ENCODE data around the gene TADA1.

- TF ChIP-seq, protein P1, sequence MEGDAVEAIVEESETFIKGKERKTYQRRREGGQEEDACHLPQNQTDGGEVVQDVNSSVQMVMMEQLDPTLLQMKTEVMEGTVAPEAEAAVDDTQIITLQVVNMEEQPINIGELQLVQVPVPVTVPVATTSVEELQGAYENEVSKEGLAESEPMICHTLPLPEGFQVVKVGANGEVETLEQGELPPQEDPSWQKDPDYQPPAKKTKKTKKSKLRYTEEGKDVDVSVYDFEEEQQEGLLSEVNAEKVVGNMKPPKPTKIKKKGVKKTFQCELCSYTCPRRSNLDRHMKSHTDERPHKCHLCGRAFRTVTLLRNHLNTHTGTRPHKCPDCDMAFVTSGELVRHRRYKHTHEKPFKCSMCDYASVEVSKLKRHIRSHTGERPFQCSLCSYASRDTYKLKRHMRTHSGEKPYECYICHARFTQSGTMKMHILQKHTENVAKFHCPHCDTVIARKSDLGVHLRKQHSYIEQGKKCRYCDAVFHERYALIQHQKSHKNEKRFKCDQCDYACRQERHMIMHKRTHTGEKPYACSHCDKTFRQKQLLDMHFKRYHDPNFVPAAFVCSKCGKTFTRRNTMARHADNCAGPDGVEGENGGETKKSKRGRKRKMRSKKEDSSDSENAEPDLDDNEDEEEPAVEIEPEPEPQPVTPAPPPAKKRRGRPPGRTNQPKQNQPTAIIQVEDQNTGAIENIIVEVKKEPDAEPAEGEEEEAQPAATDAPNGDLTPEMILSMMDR (IDR thresholded peaks at IDR 0.05), result no peak
- no peak for TF ChIP-seq POLR2A (IDR thresholded peaks at IDR 0.05)
Observed at GRCh38 chr1:166848193-166848592, 27.9 kb downstream of the TADA1 start.
